HG02943 (cell line): ENCODE data around the gene ATXN1.
"Not testable (repeated sequence)": the region's sequence is repeated elsewhere in the genome, so short reads cannot be mapped to it uniquely, and the experiment has no call there.

ENCODE experiments used
- ATAC-seq: cut with Tn5 transposase; IDR thresholded peaks from one replicate; pipeline ENCODE4 v1.9.1; 2021; ENCODE audit warnings: mild to moderate bottlenecking, low read depth, moderate library complexity; ENCODE audit not compliant: unreplicated experiment

Gene ATXN1

DNA sequence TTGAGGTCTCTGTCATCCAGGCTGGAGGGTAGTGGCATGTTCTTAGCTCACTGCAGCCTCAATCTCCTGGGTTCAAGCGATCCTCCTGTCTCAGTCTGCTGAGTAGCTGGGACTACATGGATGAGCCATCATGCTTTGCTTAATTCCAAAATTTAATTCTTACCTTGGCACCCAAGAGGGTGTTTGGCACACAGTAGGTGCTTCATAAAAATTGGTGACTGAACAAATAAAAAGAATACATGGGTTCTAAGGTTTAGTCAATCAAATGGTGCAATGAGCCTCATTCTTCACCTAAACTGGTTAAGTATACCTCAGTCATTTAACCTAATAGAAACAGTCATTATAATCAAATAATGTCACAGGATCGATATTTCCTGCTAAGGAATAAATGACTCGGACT, 352.5 kb downstream of the ATXN1 start:
- no peak for ATAC-seq

- no peak for ATAC-seq
These were observed 354.3 kb downstream of the ATXN1 start for GRCh38 chr6:16406966-16407365.

- ATAC-seq = not testable (repeated sequence)
These were observed 354.7 kb downstream of the ATXN1 start for GRCh38 chr6:16406538-16406937.

DNA sequence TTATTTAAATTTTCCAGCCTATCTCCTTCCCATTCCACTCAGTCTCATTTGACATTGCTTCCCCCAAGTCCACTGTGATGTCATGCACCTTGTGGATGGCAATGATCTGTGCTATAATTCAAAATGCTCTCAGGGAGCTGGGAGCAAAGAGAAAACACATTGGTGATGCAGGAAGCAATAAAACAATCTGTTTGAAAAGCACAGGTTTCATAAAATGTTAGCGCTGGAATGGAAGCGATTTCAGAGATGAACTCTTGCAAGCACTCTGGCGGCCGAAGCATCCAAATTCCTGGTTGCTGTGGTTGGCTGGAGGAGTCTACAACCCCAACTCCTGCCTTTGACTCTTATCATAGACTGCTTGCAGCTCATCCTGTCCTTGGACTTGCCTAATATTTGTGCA, 355.9 kb downstream of the ATXN1 start:
- ATAC-seq = no peak

DNA sequence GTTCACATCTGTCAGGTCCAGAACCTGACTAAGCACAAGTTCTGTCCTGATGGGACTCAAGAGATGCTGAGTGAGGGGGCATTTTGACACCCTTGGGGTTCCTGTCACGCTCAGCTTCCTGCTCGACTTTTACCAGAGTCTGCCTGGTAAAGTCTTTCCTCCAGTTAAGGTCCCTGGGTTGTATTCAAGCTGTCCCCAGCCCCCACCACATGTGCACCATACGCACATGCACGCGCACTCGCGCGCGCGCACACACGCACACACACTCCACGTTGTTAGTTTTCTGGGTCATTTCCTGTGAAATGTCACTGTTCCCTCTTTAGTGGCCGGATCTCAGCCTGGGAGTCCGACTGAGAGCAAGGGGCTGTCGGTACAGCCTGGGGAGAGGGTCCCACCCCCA, 356.8 kb downstream of the ATXN1 start:
- ATAC-seq = no peak

- no peak for ATAC-seq
These were observed 357.4 kb downstream of the ATXN1 start for GRCh38 chr6:16403831-16404230.

DNA sequence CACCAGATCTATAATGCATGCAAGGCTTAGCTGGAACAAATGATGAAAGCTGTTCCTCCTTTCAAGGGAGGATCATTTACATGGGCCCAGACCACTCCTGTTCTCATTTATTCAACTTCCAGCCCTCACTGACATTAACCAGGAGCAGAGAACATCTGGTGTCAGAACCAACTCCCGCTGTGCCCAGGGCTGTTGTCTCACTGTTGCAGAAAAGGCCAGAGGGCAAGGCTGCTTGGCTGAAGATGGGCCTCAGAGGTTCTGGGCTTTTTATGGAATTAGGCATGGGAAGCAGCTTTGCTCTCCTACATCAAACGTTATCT, 358.7 kb downstream of the ATXN1 start:
- ATAC-seq = no peak

- no peak for ATAC-seq
These were observed 361.0 kb downstream of the ATXN1 start for GRCh38 chr6:16400248-16400760.

DNA sequence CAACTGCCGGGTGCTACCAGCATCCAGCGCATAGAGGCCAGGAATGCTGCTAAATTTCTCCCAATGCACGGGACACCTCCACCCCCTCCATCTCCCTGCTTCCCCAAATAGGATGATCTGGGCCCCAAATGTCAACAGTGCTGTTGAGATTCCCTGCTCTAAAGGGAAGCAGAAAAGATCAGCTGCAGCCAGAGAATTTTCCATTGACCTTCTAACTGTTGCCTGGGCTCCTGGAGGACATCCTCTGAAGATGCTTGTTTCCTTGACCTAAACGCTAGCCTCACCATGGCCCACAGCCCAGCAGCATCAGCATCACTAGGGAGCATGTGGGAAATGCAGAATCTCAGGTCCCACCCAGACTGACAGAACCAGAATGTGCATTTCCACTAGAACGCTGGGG, 361.6 kb downstream of the ATXN1 start:
- ATAC-seq = no peak

DNA sequence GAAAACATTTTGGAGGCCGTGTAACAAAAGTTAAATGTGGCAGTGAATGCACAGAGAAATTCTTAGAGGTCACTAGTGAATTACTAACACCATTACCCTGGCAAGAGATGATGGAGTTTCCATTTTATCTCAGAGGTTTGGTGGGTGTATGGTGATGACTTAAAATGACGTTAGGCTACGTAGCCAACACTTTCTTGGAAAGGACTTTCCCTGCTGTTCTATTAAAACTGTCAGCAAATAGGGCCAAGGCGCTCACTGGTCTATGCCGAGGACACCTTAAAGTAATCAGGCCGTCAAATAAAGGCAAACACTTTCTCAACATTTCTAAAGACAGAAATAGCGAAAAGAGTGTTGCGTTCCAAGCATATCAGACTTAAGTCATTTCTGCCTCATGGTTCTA, 362.1 kb downstream of the ATXN1 start:
- ATAC-seq = no peak

DNA sequence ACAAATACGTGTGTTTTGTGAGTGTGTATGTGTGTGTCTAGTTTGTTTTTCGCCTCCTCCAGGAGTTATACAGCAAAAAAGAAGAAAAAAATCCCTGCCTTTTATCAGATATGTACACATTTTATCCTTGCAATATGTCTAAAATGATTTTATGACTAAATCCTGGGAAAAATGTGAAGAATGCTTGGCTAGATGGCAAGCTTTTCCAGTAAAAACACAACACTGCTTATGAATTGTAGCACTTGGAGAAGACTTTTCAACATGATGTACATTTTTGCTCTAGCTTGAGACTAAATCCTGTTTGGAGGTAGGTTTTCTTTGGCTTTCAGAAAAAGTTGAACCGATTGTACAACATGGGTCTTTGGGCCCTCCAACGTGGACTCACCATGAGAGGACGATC, 362.7 kb downstream of the ATXN1 start:
- ATAC-seq = no peak

GRCh38 chr6:16397623-16398022, 363.6 kb downstream of the ATXN1 start:
- no peak for ATAC-seq

GRCh38 chr6:16396497-16397319, 364.6 kb downstream of the ATXN1 start:
- no peak for ATAC-seq

- ATAC-seq = no peak
These were observed 366.6 kb downstream of the ATXN1 start for GRCh38 chr6:16394632-16395031.

- no peak for ATAC-seq
These were observed 367.9 kb downstream of the ATXN1 start for GRCh38 chr6:16393326-16393725.

DNA sequence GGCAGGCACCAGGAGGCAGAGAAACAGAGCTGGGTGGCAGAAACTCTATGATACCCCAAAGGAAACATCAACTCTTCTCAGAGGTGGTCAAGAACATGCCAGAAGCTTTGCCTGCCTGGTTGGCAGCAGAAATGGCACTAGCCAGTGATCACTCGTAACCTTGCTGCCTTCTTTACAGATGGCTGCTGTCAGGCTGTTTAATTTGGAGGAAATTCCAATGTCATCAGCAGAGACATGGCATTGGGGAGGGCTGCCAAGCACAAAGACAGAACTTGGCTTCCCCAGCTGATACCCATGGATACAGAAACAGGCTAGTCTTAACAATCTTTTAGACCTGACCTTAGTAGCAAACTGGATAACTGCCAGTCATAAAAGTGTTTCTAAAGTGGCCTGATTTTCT, 369.2 kb downstream of the ATXN1 start:
- no peak for ATAC-seq

GRCh38 chr6:16391451-16391912, 369.8 kb downstream of the ATXN1 start:
- no peak for ATAC-seq

DNA sequence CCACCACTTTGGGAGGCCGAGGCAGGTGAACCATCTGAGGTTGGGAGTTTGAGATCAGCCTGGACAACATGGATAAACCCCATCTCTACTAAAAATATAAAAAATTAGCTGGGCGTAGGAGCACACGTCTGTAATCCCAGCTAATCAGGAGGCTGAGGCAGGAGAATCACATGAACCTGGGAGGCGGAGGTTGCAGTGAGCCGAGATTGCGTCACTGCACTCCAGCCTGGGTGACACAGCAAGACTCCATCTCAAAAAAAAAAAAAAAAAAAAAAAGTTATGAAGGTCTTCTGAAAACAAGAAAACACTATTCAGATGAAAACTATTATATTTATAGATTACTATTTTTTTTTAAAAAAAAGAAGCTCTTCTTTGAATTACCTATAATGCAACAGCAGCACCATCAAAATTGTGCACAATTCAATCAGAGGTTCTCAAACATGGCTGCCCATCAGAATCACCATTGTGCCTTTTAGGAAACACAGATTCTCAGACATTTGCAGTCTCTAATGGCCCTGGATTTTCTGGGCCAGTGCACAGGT, 370.3 kb downstream of the ATXN1 start:
- ATAC-seq = not testable (repeated sequence)

GRCh38 chr6:16389642-16390041, 371.6 kb downstream of the ATXN1 start:
- ATAC-seq = no peak

- ATAC-seq = no peak
These were observed 372.8 kb downstream of the ATXN1 start for GRCh38 chr6:16388488-16388887.

DNA sequence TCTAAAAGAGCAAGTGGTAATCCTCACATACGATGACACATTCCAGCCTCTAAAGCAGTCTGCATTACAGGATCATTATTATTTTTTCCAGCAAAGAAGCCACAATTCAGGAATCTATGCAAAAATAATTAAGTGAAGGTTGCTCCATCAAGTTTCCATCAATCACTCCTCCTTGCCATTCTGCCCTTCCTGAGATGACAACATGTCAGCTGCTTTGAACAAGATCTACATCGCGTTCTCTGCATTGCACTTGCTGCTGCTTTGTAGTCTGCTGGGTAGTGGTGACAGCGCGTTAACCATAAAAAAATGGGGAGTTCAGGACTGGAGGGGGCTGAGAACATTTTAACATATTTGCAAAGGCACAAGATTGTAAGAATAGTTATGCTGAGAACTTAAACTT, 375.2 kb downstream of the ATXN1 start:
- no peak for ATAC-seq

DNA sequence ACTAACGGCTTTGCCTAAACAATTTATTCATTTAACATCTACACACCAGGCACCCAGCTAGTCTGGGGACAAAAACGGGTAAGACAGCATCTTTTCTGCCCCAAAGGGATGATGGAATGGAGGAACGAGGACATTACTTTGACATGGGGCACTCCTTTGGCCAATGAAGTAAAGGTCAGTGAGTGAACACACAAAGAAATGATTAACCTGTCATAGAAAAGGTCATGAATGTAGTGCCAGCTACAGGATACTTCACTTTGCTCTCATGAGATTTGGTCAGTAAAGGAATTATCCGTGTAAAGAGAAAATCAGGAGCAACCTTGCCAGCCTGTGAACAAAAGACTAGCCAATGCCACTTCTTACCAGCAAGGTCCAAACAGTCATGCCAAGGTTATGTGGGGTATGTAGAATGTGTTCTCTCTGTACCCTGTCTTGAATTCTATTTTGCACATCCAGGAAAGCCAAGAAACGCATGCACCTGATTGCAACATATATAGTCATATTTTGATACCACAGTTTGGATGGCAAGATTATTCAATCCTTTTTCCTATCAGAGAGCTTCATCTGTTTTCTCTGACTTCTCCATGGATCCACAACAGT, 377.6 kb downstream of the ATXN1 start:
- no peak for ATAC-seq
